Measurements from ENCODE around the gene TFPT. TPM values are rescaled to one million over a fixed set of nuclear protein-coding genes. Genes with fewer than 3 reads are reported as not detected.
A peak's percentile ranks its signal among the peaks of the same experiment; 100 is the strongest.

TFPT gene
- total RNA-seq (2014; rRNA removed; shearing (Covaris generic)): 37.5 and 47.8 TPM in 2 replicates

GRCh38 chr19:54115109-54116063, at the start of gene TFPT, which contains the start of gene PRPF31:
TFPT (minus strand) TSS chr19:54115657; CDS start chr19:54115269, 388 bp downstream.
PRPF31 (plus strand) TSS chr19:54115754; CDS start chr19:54118279, 2,525 bp downstream.
- DNase-seq (ENCODE audit: low spot score): peak; percentile 100

GRCh38 chr19:54165222-54165621, 49.8 kb upstream of the TFPT start:
- DNase-seq (ENCODE audit: low spot score): no peak

- no peak for DNase-seq (ENCODE audit: low spot score)
Measured at GRCh38 chr19:54164369-54165068, 49.1 kb upstream of the TFPT start.

- no peak for DNase-seq (ENCODE audit: low spot score)
Measured at GRCh38 chr19:54162884-54163283, 47.4 kb upstream of the TFPT start.

- no peak for DNase-seq (ENCODE audit: low spot score)
Measured at GRCh38 chr19:54162241-54162805, 46.9 kb upstream of the TFPT start.

GRCh38 chr19:54160854-54161253, 45.4 kb upstream of the TFPT start:
- no peak for DNase-seq (ENCODE audit: low spot score)

GRCh38 chr19:54160182-54160811, 44.8 kb upstream of the TFPT start:
- DNase-seq (ENCODE audit: low spot score): no peak

GRCh38 chr19:54159352-54160181, 44.1 kb upstream of the TFPT start, which contains the start of gene LENG1:
LENG1 (minus strand) TSS chr19:54159721; CDS start chr19:54159695, 26 bp downstream.
- peak; percentile 100 for DNase-seq (ENCODE audit: low spot score)

GRCh38 chr19:54158812-54159351, 43.4 kb upstream of the TFPT start:
- no peak for DNase-seq (ENCODE audit: low spot score)

- DNase-seq (ENCODE audit: low spot score): no peak
Measured at GRCh38 chr19:54156953-54157352, 41.5 kb upstream of the TFPT start.

GRCh38 chr19:54156490-54156889, 41.0 kb upstream of the TFPT start:
- no peak for DNase-seq (ENCODE audit: low spot score)

GRCh38 chr19:54155694-54156093, 40.2 kb upstream of the TFPT start:
- DNase-seq (ENCODE audit: low spot score): no peak

GRCh38 chr19:54154603-54155345, 39.3 kb upstream of the TFPT start:
- DNase-seq (ENCODE audit: low spot score): no peak

- DNase-seq (ENCODE audit: low spot score): no peak
Measured at GRCh38 chr19:54153731-54154326, 38.4 kb upstream of the TFPT start.

GRCh38 chr19:54152878-54153524, 37.5 kb upstream of the TFPT start:
- no peak for DNase-seq (ENCODE audit: low spot score)

- no peak for DNase-seq (ENCODE audit: low spot score)
Measured at GRCh38 chr19:54152267-54152666, 36.8 kb upstream of the TFPT start.

- DNase-seq (ENCODE audit: low spot score): no peak
Measured at GRCh38 chr19:54151362-54152035, 36.0 kb upstream of the TFPT start.

Data from H4 (cell line).